HG03103 (cell line): ENCODE results near the gene ABT1.

Experiments
- ATAC-seq: cut with Tn5 transposase; IDR thresholded peaks from one replicate; pipeline ENCODE4 v1.9.1; 2021; ENCODE audit warnings: low read depth; ENCODE audit not compliant: unreplicated experiment

The ABT1 gene

DNA sequence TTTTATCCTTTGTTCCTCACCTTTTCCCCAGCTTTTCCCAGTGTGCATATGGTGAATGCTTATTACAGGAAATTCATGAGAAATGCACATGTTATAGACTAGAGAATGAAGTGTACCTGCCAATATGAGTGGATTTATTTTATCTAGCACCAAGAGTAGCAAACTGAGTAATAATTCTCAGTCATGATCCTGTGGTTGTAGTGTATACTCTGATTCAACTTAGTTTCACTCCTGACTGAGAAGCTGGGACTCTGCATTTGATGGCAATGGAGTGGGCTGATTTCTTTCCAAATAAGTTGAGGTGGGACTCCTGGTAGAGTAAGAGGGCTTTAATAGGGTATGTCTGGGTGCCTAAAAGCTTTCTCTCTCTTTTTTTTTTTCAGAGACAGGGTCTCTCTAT is 4.0 kb downstream of the ABT1 start:
- ATAC-seq, result no peak

- no peak for ATAC-seq
Observed at GRCh38 chr6:26602262-26602661, 5.5 kb downstream of the ABT1 start.

DNA sequence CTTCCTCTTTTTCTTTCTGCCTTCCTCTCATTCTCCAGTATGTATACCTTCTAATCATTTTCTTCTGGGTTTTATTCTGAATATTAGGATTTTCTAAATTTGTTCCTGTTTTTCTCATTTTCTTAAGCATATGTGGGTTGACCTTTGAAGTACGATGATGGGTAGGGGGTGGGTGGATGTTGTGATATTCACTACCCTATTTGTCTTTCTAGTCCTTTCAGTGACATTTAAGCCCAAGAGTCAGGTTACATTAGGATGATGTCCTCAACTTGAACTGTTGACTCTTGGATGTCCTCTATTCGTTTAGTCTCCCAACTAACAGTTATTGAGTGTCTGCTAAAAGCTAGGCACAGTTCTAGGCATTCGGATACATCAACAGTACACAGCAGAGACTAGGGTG is 7.3 kb downstream of the ABT1 start:
- ATAC-seq, result no peak

- ATAC-seq, result no peak
Observed at GRCh38 chr6:26604797-26605196, 8.0 kb downstream of the ABT1 start.

GRCh38 chr6:26607434-26608230 is 10.9 kb downstream of the ABT1 start:
- no peak for ATAC-seq

DNA sequence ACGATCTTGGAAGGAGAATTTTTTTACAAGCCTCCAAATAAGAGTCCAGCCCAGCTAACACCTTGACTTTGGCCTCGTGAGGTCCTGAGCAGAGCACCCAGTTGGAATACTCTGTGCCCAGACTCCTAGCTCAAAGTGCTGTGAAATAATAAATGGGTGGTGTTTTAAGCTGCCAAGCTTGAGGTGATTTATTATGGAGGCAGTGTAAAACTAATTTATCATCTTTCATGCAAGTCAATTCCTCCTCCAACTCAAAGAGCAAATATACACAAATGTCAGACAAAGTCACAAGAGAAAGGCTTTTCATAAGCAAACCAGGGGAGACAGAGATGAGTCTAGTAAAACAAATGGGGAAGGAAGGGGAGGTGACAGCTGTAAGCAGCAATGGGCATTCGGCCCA is 12.7 kb downstream of the ABT1 start:
- no peak for ATAC-seq

DNA sequence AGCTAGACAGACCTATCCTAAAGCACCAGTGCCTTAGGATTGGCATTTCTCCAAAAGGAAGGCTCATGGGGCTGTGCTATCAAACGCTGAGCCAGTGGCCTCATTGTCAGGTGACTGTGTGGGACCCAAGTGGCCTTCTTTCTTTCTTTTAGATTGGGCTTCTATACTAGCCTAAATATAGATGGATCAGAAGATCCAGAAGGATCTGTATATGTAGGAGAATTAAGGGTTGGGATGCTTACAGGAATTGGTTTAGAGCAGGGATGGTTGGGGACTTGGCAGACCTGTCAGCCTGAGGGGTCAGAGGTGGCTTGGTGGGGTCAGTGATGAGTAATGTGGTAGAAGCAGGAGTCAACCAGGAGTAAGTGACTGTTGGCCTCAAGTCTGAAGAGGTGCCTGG is 14.8 kb downstream of the ABT1 start:
- ATAC-seq, result no peak

DNA sequence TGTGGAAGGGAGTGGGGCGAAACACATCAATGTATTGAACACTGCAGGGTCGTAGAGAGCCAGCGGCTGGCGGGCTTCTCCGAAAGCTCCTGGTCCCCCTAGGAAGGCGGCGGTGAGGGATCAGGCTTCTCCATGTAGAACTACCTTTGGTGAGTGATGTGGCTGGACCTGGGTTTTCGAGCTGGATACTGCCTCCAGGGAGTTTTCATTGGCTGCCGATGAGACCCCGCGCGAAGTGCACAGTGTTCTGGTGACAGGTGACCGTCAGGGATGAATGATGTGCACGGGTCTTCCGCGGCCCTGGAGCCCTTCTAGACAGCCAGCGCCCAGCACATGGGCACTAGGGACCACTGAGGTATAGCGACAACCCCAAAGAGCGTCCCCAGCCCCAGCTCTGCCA is 16.4 kb downstream of the ABT1 start:
- no peak for ATAC-seq

DNA sequence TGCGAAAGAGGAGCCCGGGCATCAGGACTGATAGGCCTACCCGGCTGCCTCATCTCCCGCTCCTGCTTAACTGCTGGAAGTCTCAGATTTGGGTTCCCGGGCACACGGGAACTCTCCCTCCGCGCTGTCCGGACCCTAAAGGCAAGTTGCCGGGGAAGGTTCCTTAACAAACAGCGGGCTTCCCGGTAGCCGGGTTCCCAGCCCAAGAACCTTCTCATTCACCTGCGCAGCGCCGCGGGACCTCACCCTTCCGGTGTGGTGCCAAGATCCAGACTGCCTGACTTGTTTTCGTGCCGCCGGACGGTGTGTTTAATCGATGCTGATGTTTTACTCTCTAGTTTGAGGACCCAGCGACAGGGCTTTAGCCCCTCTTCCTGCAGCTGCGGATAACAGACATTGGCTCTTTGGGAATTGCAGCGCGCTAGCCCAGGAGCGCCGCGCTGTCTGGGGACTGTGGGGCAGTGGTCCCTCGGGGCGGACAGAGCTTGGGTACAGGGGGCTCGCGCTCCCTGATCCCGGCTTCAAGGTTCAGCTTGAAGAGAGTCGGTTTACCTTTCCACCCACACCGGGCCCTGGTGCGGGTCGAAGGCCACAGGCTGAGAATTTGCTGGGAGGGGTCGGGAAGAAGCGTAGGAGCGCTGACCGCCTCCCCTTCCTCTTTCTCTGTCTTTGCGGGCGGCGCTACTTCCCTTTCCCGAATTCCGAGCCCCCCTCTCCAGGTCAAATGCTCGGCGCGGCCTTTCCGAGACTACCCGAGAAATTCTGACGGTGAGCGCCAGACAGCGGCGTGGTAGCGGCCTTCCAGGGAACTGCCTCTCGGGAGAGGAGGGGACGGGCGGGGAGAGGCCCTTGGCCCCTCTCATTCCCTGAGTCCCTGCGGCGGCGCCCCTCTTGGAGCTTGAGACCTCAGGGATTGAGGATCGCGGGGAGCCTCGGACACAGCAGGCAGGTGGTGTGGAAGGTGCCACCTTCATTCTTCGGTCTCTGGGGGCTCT is 17.2 kb downstream of the ABT1 start:
- ATAC-seq, result no peak

- no peak for ATAC-seq
Observed at GRCh38 chr6:26623339-26623859, 26.6 kb downstream of the ABT1 start.

DNA sequence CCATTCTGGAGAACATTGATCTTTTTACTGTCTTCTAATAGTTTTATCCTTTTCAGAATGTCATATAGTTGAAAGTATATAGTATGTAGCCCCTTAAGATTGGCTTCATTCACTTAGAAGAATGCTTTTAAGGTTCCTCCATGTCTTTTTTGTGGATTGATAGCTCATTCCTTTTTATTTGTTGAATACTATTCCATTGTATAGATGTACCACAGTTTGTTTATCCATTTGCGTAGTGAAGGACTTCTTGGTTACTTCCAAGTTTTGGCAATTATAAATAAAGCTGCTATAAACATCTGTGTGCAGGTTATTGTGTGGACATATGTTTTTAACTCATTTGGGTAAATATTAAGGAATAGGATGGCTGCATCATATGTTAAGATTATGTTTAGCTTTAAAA is 27.8 kb downstream of the ABT1 start:
- no peak for ATAC-seq

DNA sequence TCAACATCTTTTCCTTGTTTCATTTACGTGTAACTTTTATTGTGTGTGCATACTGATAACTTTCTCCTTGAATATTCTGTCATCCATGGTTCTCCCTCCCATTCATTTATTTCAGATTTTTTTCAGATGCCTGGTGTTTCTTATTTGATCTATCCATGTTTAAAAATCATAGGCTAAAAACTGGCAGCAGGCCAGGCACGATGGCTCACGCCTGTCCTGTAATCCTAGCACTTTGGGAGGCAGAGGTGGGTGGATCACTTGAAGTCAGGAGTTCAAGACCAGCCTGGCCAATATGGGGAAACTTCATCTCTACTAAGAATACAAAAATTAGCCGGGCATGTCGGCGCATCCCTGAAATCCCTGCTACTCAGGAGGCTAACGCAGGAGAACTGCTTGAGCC is 31.1 kb downstream of the ABT1 start:
- no peak for ATAC-seq

GRCh38 chr6:26629359-26629758 is 32.6 kb downstream of the ABT1 start:
- no peak for ATAC-seq

- no peak for ATAC-seq
Observed at GRCh38 chr6:26640806-26641205, 44.1 kb downstream of the ABT1 start.

DNA sequence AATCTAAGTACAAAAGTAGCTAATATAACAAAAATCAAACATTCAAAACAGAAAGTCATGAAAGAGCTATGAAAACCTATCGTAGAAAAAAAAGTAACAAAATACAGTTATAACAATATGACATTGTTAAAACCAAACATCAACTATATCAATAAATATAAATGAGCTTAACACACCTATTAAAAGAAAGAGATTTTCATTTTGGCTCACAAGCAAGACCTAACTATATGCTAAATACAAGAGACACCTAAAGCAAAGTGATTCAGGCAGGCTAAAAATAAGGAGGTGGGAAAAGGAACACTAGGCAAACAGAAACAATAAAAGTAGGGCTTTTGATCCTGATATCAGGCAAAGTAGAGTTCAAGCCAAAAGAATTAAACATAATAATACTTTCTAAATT is 49.3 kb downstream of the ABT1 start:
- ATAC-seq, result no peak
